Stimulated activated CD8-positive, alpha-beta memory T cell treated with anti-CD3 and anti-CD28 coated beads, Interleukin-2, amount 100 ng/mL, for 1 hour (primary cell): ENCODE measurements around the gene FANCD2OS.
"Not testable (repeated sequence)": the region's sequence is repeated elsewhere in the genome, so short reads cannot be mapped to it uniquely, and the experiment has no call there.

Source experiments
- DNase-seq, 2 donors: peaks; one replicate each; pipeline ENCODE4 v3.0.0-alpha.2; 2020; ENCODE audit warnings: low read depth in 2 of 2

FANCD2OS gene

GRCh38 chr3:10093678-10094077 is 14.4 kb downstream of the FANCD2OS start:
- DNase-seq = no peak

- not testable (repeated sequence) for DNase-seq
These were observed 16.7 kb downstream of the FANCD2OS start for GRCh38 chr3:10091387-10091786.

- not testable (repeated sequence) for DNase-seq
These were observed 17.3 kb downstream of the FANCD2OS start for GRCh38 chr3:10090774-10091173.

- DNase-seq = no peak
These were observed 17.9 kb downstream of the FANCD2OS start for GRCh38 chr3:10090179-10090578.

- DNase-seq = no peak
These were observed 19.8 kb downstream of the FANCD2OS start for GRCh38 chr3:10088256-10088655.

GRCh38 chr3:10085738-10086137 is 22.3 kb downstream of the FANCD2OS start:
- no peak for DNase-seq

GRCh38 chr3:10081871-10082270 is 26.2 kb downstream of the FANCD2OS start:
- DNase-seq = no peak

- no peak for DNase-seq
These were observed 33.4 kb downstream of the FANCD2OS start for GRCh38 chr3:10074666-10075065.

GRCh38 chr3:10070077-10070476 is 38.0 kb downstream of the FANCD2OS start:
- not testable (repeated sequence) for DNase-seq

GRCh38 chr3:10055097-10055496 is 53.0 kb downstream of the FANCD2OS start:
- DNase-seq = no peak
